A549 (cell line): ENCODE measurements around the gene LHX5. TPM values are rescaled to one million over a fixed set of nuclear protein-coding genes. Genes with fewer than 3 reads are reported as not detected.

ENCODE experiments used
- ATAC-seq, 2 experiments: fragments of 200-7000 bp in 1 of 2; fragments of >200 bp in 1 of 2; cut with Nextera tagmentation in 1 of 2; cut with Tn5 transposase in 1 of 2; 3 replicates each; pipeline versions ENCODE4 v1.8.0 to v1.9.1; 2018 to 2020; ENCODE audit warnings: mild to moderate bottlenecking in 1 of 2, moderate library complexity in 1 of 2
- CTCF ChIA-PET: fragments of 300-600 bp; sonication (Branson Sonifier 250); formaldehyde crosslinking; extraction: SDS; loops from one replicate; lab custom pipeline; 2021; ENCODE audit warnings: antibody characterized with exemption, inconsistent platforms; lab: Yijun Ruan, JAX
- POLR2A ChIA-PET: fragments of 350-600 bp; formaldehyde crosslinking; extraction: SDS; loops from one replicate; lab custom pipeline; 2021; ENCODE audit warnings: antibody characterized with exemption, inconsistent platforms; lab: Yijun Ruan, JAX
- DNase-seq, 2 experiments: peaks; one replicate each; pipeline versions ENCODE4 v3.0.0 to v3.0.0-alpha.2; 2011 to 2016; ENCODE audit warnings: low read depth in 1 of 2, low spot score in 1 of 2
- FAIRE-seq: peaks from 2 replicates; lab custom pipeline; 2011; peaks lifted over from hg19 to GRCh38; lab: Jason Lieb, UNC
- H3K27ac ChIP-seq, 2 experiments: fragments of >200 bp; sonication (Bioruptor Twin); formaldehyde crosslinking; 3 replicates each; pipeline ENCODE4 v1.5.1; 2016 to 2017
- H3K4me1 ChIP-seq: fragments of >200 bp; sonication (Bioruptor Twin); formaldehyde crosslinking; 3 replicates; pipeline ENCODE4 v1.6.1; 2016
- H3K4me2 ChIP-seq: fragments of >200 bp; sonication (Bioruptor Twin); formaldehyde crosslinking; 3 replicates; pipeline ENCODE4 v1.6.1; 2016
- H3K4me3 ChIP-seq: fragments of >200 bp; sonication (Bioruptor Twin); formaldehyde crosslinking; 3 replicates; pipeline ENCODE4 v1.5.1; 2016
- H3K9me3 ChIP-seq: fragments of >200 bp; sonication (Bioruptor Twin); formaldehyde crosslinking; 3 replicates; pipeline ENCODE4 v1.6.1; 2016
- ATOH8 ChIP-seq: fragments of 250-450 bp; sonication (Bioruptor Pico); IDR thresholded peaks from 2 replicates; pipeline ENCODE4 v1.5.0; 2020; ENCODE audit warnings: low read depth, mild to moderate bottlenecking, moderate library complexity
- BHLHE40 ChIP-seq: IDR thresholded peaks from 2 replicates; pipeline ENCODE4 v1.6.1; 2012; ENCODE audit warnings: low read depth, low read length, inconsistent platforms
- EHMT2 ChIP-seq: fragments of 200-600 bp; sonication (generic); IDR thresholded peaks from 2 replicates; pipeline ENCODE4 v1.6.1; 2016; ENCODE audit warnings: antibody characterized with exemption, low read depth, mild to moderate bottlenecking, moderate library complexity
- ELK1 ChIP-seq: fragments of 150-350 bp; IDR thresholded peaks from 2 replicates; pipeline ENCODE4 v1.6.1; 2014; ENCODE audit warnings: low read depth, mild to moderate bottlenecking, low read length
- FOSL2 ChIP-seq, 2 experiments: fragments of 450-650 bp in 1 of 2; fragments of >200 bp in 1 of 2; sonication (Bioruptor Twin) in 1 of 2; formaldehyde crosslinking; IDR thresholded peaks; 2 replicates each; pipeline versions ENCODE4 v1.5.0 to v1.6.1; 2016 to 2020; ENCODE audit warnings: mild to moderate bottlenecking in 1 of 2, moderate library complexity in 1 of 2
- FOXS1 ChIP-seq: fragments of 250-450 bp; sonication (Bioruptor Pico); IDR thresholded peaks from 2 replicates; pipeline ENCODE4 v1.5.0; 2020; ENCODE audit warnings: mild to moderate bottlenecking, moderate library complexity
- HMGXB4 ChIP-seq: fragments of 250-450 bp; sonication (Bioruptor Pico); IDR thresholded peaks from 2 replicates; pipeline ENCODE4 v1.5.0; 2021; ENCODE audit warnings: mild to moderate bottlenecking, moderate library complexity, borderline replicate concordance
- HOXA7 ChIP-seq: fragments of 250-450 bp; sonication (Bioruptor Pico); IDR thresholded peaks from 2 replicates; pipeline ENCODE4 v1.5.0; 2020; ENCODE audit warnings: mild to moderate bottlenecking, moderate library complexity
- HOXB13 ChIP-seq: fragments of 250-450 bp; sonication (Bioruptor Pico); IDR thresholded peaks from 2 replicates; pipeline ENCODE4 v1.5.0; 2020; ENCODE audit warnings: low read depth, mild to moderate bottlenecking, moderate library complexity
- JUNB ChIP-seq: fragments of >200 bp; sonication (Bioruptor Twin); formaldehyde crosslinking; IDR thresholded peaks from 2 replicates; pipeline ENCODE4 v1.6.1; 2016
- RARB ChIP-seq: fragments of 250-450 bp; sonication (Bioruptor Pico); IDR thresholded peaks from 2 replicates; pipeline ENCODE4 v1.8.0; 2021; ENCODE audit warnings: mild to moderate bottlenecking, moderate library complexity
- RNF2 ChIP-seq: fragments of 200-600 bp; sonication (generic); IDR thresholded peaks from 2 replicates; pipeline ENCODE4 v1.6.1; 2016; ENCODE audit warnings: low read depth, mild to moderate bottlenecking, antibody characterized with exemption, moderate library complexity, borderline replicate concordance
- USF2 ChIP-seq: fragments of 450-650 bp; IDR thresholded peaks from 2 replicates; pipeline ENCODE4 v1.6.1; 2014; ENCODE audit warnings: antibody characterized with exemption
- ZFP36 ChIP-seq: fragments of 450-650 bp; IDR thresholded peaks from 2 replicates; pipeline ENCODE4 v1.6.1; 2014; ENCODE audit warnings: borderline replicate concordance; ENCODE audit not compliant: partially characterized antibody
- ZNF302 ChIP-seq: fragments of 250-450 bp; sonication (Bioruptor Pico); IDR thresholded peaks from 2 replicates; pipeline ENCODE4 v1.9.0; 2021; ENCODE audit warnings: inconsistent platforms, mild to moderate bottlenecking, moderate library complexity
- WGBS: methylation state at CpG from one replicate; pipeline ENCODE4 v1.1.6; 2017; ENCODE audit errors: missing lambda C conversion rate; 5-methylcytosine and 5-hydroxymethylcytosine counted together
- polyA plus RNA-seq, 4 experiments: library from polyadenylated mRNA; depleted of rRNA in 3 of 4; stranded (reverse); fragments of >200 nt; fragmentation: RNase III in 1 of 4; extraction: RNeasy Plus Mini Kit Qiagen cat#74134 plus additional on column Dnase treatment in 1 of 4; gene quantifications; 2 replicates in 3 of 4; 3 replicates in 1 of 4; pipeline ENCODE4 v1.2.3, GENCODE V29; 2011 to 2017

The LHX5 gene
- polyA plus RNA-seq, 2 of the 4 experiments (the other 2 are of a cell fraction): not detected

- no peak for TF ChIP-seq HMGXB4
- no peak for TF ChIP-seq HOXA7 (CRISPR knock-in tag)
- TF ChIP-seq RARB (CRISPR knock-in tag): peak; percentile 92; the same call in 1 of the 2 replicates
- TF ChIP-seq ELK1: no peak
- 0 out of 2 replicates have a peak, but pooled peaks have one; percentile 13 for TF ChIP-seq USF2
- no peak for TF ChIP-seq RNF2
- no peak for TF ChIP-seq BHLHE40
- TF ChIP-seq FOXS1: no peak
- TF ChIP-seq ATOH8 (CRISPR knock-in tag): no peak
- TF ChIP-seq ZFP36: peak; percentile 78
- peak; percentile 76; the same call in 1 of the 2 replicates for TF ChIP-seq HOXB13 (CRISPR knock-in tag)
- no peak for TF ChIP-seq FOSL2 (IDR thresholded peaks at IDR 0.05)
- TF ChIP-seq FOSL2 (CRISPR knock-in tag; IDR thresholded peaks at IDR 0.05): peak; percentile 67
- TF ChIP-seq ZNF302: 0 out of 2 replicates have a peak, but pooled peaks have one; percentile 42
- no peak for TF ChIP-seq EHMT2
- no peak for TF ChIP-seq JUNB
Observed at GRCh38 chr12:113418213-113418879, 53.3 kb downstream of the LHX5 start (continued).

- H3K4me2 ChIP-seq: 0 out of 3 replicates have a peak overlapping the region, but pooled peaks have one; percentile 0
- peaks cover 60% of the 10 kb centered on the region for H3K4me1 ChIP-seq
- ChIA-PET POLR2A (no interaction called here), CTCF (interaction anchor here (3.2 kb wide), 1 partner anchor 9 kb away, joined by 15 read pairs; no protein-coding TSS in a partner anchor)
- H3K9me3 ChIP-seq: no peaks in the 10 kb centered on the region
- WGBS: 69% methylated on average over 6 of the region's 6 CpGs
- H3K27ac ChIP-seq: peak overlapping the region; percentile 72 to 87
- DNase-seq: peak in 1 of 2 experiments; percentile 40
- no peak for TF ChIP-seq ELK1
- no peak for TF ChIP-seq FOSL2 (IDR thresholded peaks at IDR 0.05)
- TF ChIP-seq FOSL2 (CRISPR knock-in tag; IDR thresholded peaks at IDR 0.05): 0 out of 2 replicates have a peak, but pooled peaks have one; percentile 19
- H3K4me3 ChIP-seq: no peak overlapping the region
- FAIRE-seq: no peak
- peak; percentile 13 to 23; a peak in 1 of 6 replicates for ATAC-seq
Observed at GRCh38 chr12:113416091-113416754, 55.4 kb downstream of the LHX5 start.
